RWPE2 (cell line): ENCODE data around the gene CDCA4.
A peak's percentile ranks its signal among the peaks of the same experiment; 100 is the strongest.

Source experiments
- ATAC-seq: fragments of 200-7000 bp; cut with Tn5 transposase; 3 replicates; pipeline ENCODE4 v1.9.1; 2021; ENCODE audit warnings: low read depth
- DNase-seq: peaks from one replicate; pipeline ENCODE4 v3.0.0-alpha.2; 2020; ENCODE audit warnings: low spot score
- H3K27ac ChIP-seq: fragments of 450-650 bp; 2 replicates; pipeline ENCODE4 v1.5.1; 2017; ENCODE audit warnings: mild to moderate bottlenecking; ENCODE audit not compliant: poor library complexity, severe bottlenecking
- H3K27me3 ChIP-seq: fragments of 250-450 bp; sonication (Bioruptor Pico); 2 replicates; pipeline ENCODE4 v1.5.1; 2021; ENCODE audit warnings: mild to moderate bottlenecking, moderate library complexity; ENCODE audit not compliant: insufficient read depth, poor library complexity, severe bottlenecking
- H3K36me3 ChIP-seq: fragments of 250-450 bp; sonication (Bioruptor Pico); 2 replicates; pipeline ENCODE4 v1.5.1; 2020; ENCODE audit warnings: low read depth, mild to moderate bottlenecking, moderate library complexity
- H3K4me1 ChIP-seq: fragments of 250-450 bp; sonication (Bioruptor Pico); 2 replicates; pipeline ENCODE4 v1.5.1; 2021; ENCODE audit warnings: mild to moderate bottlenecking, moderate library complexity; ENCODE audit not compliant: insufficient read depth, poor library complexity, severe bottlenecking
- H3K4me3 ChIP-seq: fragments of 250-450 bp; sonication (Bioruptor Pico); 2 replicates; pipeline ENCODE4 v1.5.1; 2021; ENCODE audit warnings: mild to moderate bottlenecking, moderate library complexity; ENCODE audit not compliant: severe bottlenecking
- H3K9me3 ChIP-seq: fragments of 250-450 bp; sonication (Bioruptor Pico); 2 replicates; pipeline ENCODE4 v1.5.1; 2021; ENCODE audit warnings: mild to moderate bottlenecking, moderate library complexity; ENCODE audit not compliant: severe bottlenecking
- CTCF ChIP-seq: fragments of 450-650 bp; IDR thresholded peaks from one replicate; pipeline ENCODE4 v1.5.1; 2017; ENCODE audit warnings: mild to moderate bottlenecking, moderate library complexity; ENCODE audit not compliant: poor library complexity, severe bottlenecking

Gene CDCA4

GRCh38 chr14:104983231-104983721, 37.6 kb downstream of the CDCA4 start:
- no peak for TF ChIP-seq CTCF
- no peak overlapping the region for H3K27ac ChIP-seq
- H3K36me3 ChIP-seq, result no peaks in the 10 kb centered on the region
- no peak overlapping the region for H3K4me3 ChIP-seq
- peaks cover 12% of the 10 kb centered on the region for H3K4me1 ChIP-seq
- DNase-seq (peak; percentile 61), ATAC-seq (no peak)
- no peaks in the 10 kb centered on the region for H3K27me3 ChIP-seq
- no peaks in the 10 kb centered on the region for H3K9me3 ChIP-seq

GRCh38 chr14:104982548-104983230, 38.2 kb downstream of the CDCA4 start:
- H3K27ac ChIP-seq, result no peak overlapping the region

GRCh38 chr14:104981699-104982541, 39.0 kb downstream of the CDCA4 start:
- Histone ChIP-seq H3K27me3 (no peaks in the 10 kb centered on the region), H3K9me3 (no peaks in the 10 kb centered on the region), H3K4me3 (no peak overlapping the region), H3K27ac (no peak overlapping the region), H3K36me3 (no peaks in the 10 kb centered on the region), H3K4me1 (peaks cover 13% of the 10 kb centered on the region)
- no peak for ATAC-seq
- peak; percentile 58 for DNase-seq
- no peak for TF ChIP-seq CTCF

More at GRCh38 chr14:104982548-104983230, 38.2 kb downstream of the CDCA4 start:
- Histone ChIP-seq H3K4me3 (no peak overlapping the region), H3K27me3 (no peaks in the 10 kb centered on the region), H3K4me1 (peaks cover 12% of the 10 kb centered on the region), H3K9me3 (no peaks in the 10 kb centered on the region), H3K36me3 (no peaks in the 10 kb centered on the region)
- TF ChIP-seq CTCF, result no peak
- ATAC-seq, result no peak
- peak; percentile 62 for DNase-seq

- DNase-seq, result peak; percentile 66
- Histone ChIP-seq H3K27me3 (no peaks in the 10 kb centered on the region), H3K36me3 (no peaks in the 10 kb centered on the region), H3K4me3 (no peak overlapping the region), H3K9me3 (no peaks in the 10 kb centered on the region), H3K27ac (peak overlapping the region; percentile 23), H3K4me1 (peaks cover 16% of the 10 kb centered on the region)
- no peak for TF ChIP-seq CTCF
- ATAC-seq, result no peak
Measured at GRCh38 chr14:104980611-104981531, 40.0 kb downstream of the CDCA4 start.
